ENCODE data around the gene KCNQ1.

Gene KCNQ1

GRCh38 chr11:2513441-2513840 lies 68.6 kb downstream of the KCNQ1 start:
- no peaks in the 10 kb centered on the region for H3K27me3 ChIP-seq (ENCODE audit: insufficient read depth, low read length, poor library complexity)
- 0 out of 2 replicates have a peak, but pooled peaks cover 1% of the 10 kb centered on the region for H4K20me1 ChIP-seq (ENCODE audit: insufficient read depth, low read length)
- no peak overlapping the region for H2AFZ ChIP-seq (ENCODE audit: low read depth, low read length)
- H3K4me2 ChIP-seq (ENCODE audit: insufficient read depth, low read length): no peak overlapping the region
- H3K9me3 ChIP-seq (ENCODE audit: insufficient read depth, low read length, severe bottlenecking): no peaks in the 10 kb centered on the region
- H3K4me1 ChIP-seq (ENCODE audit: insufficient read depth, low read length): no peaks in the 10 kb centered on the region
- no peak overlapping the region for H3K9ac ChIP-seq (ENCODE audit: low read depth, low read length)
- TF ChIP-seq EZH2 (IDR thresholded peaks at IDR 0.05; ENCODE audit: borderline replicate concordance, low read depth, low read length, severe bottlenecking) (no peak), CTCF (IDR thresholded peaks at IDR 0.05; ENCODE audit: borderline replicate concordance, extremely low read depth, low read length, poor library complexity, severe bottlenecking) (no peak)
- DNase-seq (no peak), ATAC-seq (ENCODE audit: insufficient read depth, low read depth) (no peak)
- no peak overlapping the region for H3K4me3 ChIP-seq (ENCODE audit: low read depth in 1 of 2, low read length in 2 of 2)
- no peaks in the 10 kb centered on the region for H3K79me2 ChIP-seq (ENCODE audit: insufficient read depth, low read length)
- H3K27ac ChIP-seq (ENCODE audit: low read length): no peak overlapping the region
- no peaks in the 10 kb centered on the region for H3K36me3 ChIP-seq (ENCODE audit: insufficient read depth, low read length)

GRCh38 chr11:2515401-2516275 lies 70.8 kb downstream of the KCNQ1 start:
- Histone ChIP-seq H4K20me1 (ENCODE audit: insufficient read depth, low read length) (no peaks in the 10 kb centered on the region), H2AFZ (ENCODE audit: low read depth, low read length) (no peak overlapping the region), H3K27me3 (ENCODE audit: insufficient read depth, low read length, poor library complexity) (no peaks in the 10 kb centered on the region), H3K27ac (ENCODE audit: low read length) (no peak overlapping the region), H3K4me3 (ENCODE audit: low read depth in 1 of 2, low read length in 2 of 2) (no peak overlapping the region), H3K4me1 (ENCODE audit: insufficient read depth, low read length) (no peaks in the 10 kb centered on the region), H3K9me3 (ENCODE audit: insufficient read depth, low read length, severe bottlenecking) (no peaks in the 10 kb centered on the region), H3K79me2 (ENCODE audit: insufficient read depth, low read length) (no peaks in the 10 kb centered on the region), H3K9ac (ENCODE audit: low read depth, low read length) (no peak overlapping the region), H3K36me3 (ENCODE audit: insufficient read depth, low read length) (no peaks in the 10 kb centered on the region), H3K4me2 (ENCODE audit: insufficient read depth, low read length) (no peak overlapping the region)
- ATAC-seq (ENCODE audit: insufficient read depth, low read depth): no peak
- TF ChIP-seq CTCF (IDR thresholded peaks at IDR 0.05; ENCODE audit: borderline replicate concordance, extremely low read depth, low read length, poor library complexity, severe bottlenecking): no peak
- no peak for TF ChIP-seq EZH2 (IDR thresholded peaks at IDR 0.05; ENCODE audit: borderline replicate concordance, low read depth, low read length, severe bottlenecking)
- no peak for DNase-seq

GRCh38 chr11:2516276-2517015 lies 71.6 kb downstream of the KCNQ1 start:
- no peaks in the 10 kb centered on the region for H3K36me3 ChIP-seq (ENCODE audit: insufficient read depth, low read length)
- no peak overlapping the region for H2AFZ ChIP-seq (ENCODE audit: low read depth, low read length)
- no peak overlapping the region for H3K27ac ChIP-seq (ENCODE audit: low read length)
- no peaks in the 10 kb centered on the region for H3K27me3 ChIP-seq (ENCODE audit: insufficient read depth, low read length, poor library complexity)
- H3K9ac ChIP-seq (ENCODE audit: low read depth, low read length): no peak overlapping the region
- no peaks in the 10 kb centered on the region for H3K9me3 ChIP-seq (ENCODE audit: insufficient read depth, low read length, severe bottlenecking)
- H3K4me1 ChIP-seq (ENCODE audit: insufficient read depth, low read length): no peaks in the 10 kb centered on the region
- DNase-seq: no peak
- no peak overlapping the region for H3K4me3 ChIP-seq (ENCODE audit: low read depth in 1 of 2, low read length in 2 of 2)
- H4K20me1 ChIP-seq (ENCODE audit: insufficient read depth, low read length): no peaks in the 10 kb centered on the region
- TF ChIP-seq CTCF (IDR thresholded peaks at IDR 0.05; ENCODE audit: borderline replicate concordance, extremely low read depth, low read length, poor library complexity, severe bottlenecking) (no peak), EZH2 (IDR thresholded peaks at IDR 0.05; ENCODE audit: borderline replicate concordance, low read depth, low read length, severe bottlenecking) (no peak)
- H3K79me2 ChIP-seq (ENCODE audit: insufficient read depth, low read length): no peaks in the 10 kb centered on the region
- no peak overlapping the region for H3K4me2 ChIP-seq (ENCODE audit: insufficient read depth, low read length)
- ATAC-seq (ENCODE audit: insufficient read depth, low read depth): no peak
